Osteocyte (in vitro differentiated cells): ENCODE results near the gene RHPN2. TPM values are rescaled to one million over a fixed set of nuclear protein-coding genes. Genes with fewer than 3 reads are reported as not detected.

Experiments used
- DNase-seq: peaks from one replicate; pipeline ENCODE4 v3.0.0; 2021; ENCODE audit warnings: mixed read lengths; ENCODE audit not compliant: unreplicated experiment; ENCODE audit errors: extremely low spot score
- H3K27ac Mint-ChIP-seq: one replicate; pipeline ENCODE4 v1.8.0; 2021; ENCODE audit warnings: mild to moderate bottlenecking, mixed read lengths; ENCODE audit not compliant: unreplicated experiment
- H3K27me3 Mint-ChIP-seq: one replicate; pipeline ENCODE4 v1.8.0; 2021; ENCODE audit warnings: mixed read lengths; ENCODE audit not compliant: unreplicated experiment
- H3K36me3 Mint-ChIP-seq: one replicate; pipeline ENCODE4 v1.8.0; 2021; ENCODE audit warnings: mixed read lengths; ENCODE audit not compliant: unreplicated experiment
- H3K4me1 Mint-ChIP-seq: one replicate; pipeline ENCODE4 v1.8.0; 2021; ENCODE audit warnings: mixed read lengths; ENCODE audit not compliant: unreplicated experiment
- H3K4me3 Mint-ChIP-seq: one replicate; pipeline ENCODE4 v1.8.0; 2021; ENCODE audit warnings: mild to moderate bottlenecking, moderate library complexity, mixed read lengths; ENCODE audit not compliant: unreplicated experiment
- H3K9me3 Mint-ChIP-seq: one replicate; pipeline ENCODE4 v1.8.0; 2021; ENCODE audit warnings: mixed read lengths; ENCODE audit not compliant: unreplicated experiment
- CTCF ChIP-seq: fragments of 200-600 bp; sonication (generic); IDR thresholded peaks from 2 replicates; pipeline ENCODE4 v1.5.0; 2021; ENCODE audit warnings: antibody characterized with exemption, mild to moderate bottlenecking, moderate library complexity
- total RNA-seq: library from RNA; stranded (reverse); gene quantifications from 2 replicates; pipeline ENCODE4 v1.2.1, GENCODE V29; 2021

Gene RHPN2
- total RNA-seq, 1 donor from 2014 or later, result 4.0 TPM

GRCh38 chr19:33094436-33095067 is 29.9 kb upstream of the RHPN2 start:
- Mint-ChIP-seq H3K27me3 (no peaks in the 10 kb centered on the region), H3K9me3 (no peaks in the 10 kb centered on the region), H3K4me3 (no peak overlapping the region), H3K36me3 (peaks cover 40% of the 10 kb centered on the region), H3K27ac (no peak overlapping the region), H3K4me1 (no peaks in the 10 kb centered on the region)
- DNase-seq, result no peak
- no peak for TF ChIP-seq CTCF

DNA sequence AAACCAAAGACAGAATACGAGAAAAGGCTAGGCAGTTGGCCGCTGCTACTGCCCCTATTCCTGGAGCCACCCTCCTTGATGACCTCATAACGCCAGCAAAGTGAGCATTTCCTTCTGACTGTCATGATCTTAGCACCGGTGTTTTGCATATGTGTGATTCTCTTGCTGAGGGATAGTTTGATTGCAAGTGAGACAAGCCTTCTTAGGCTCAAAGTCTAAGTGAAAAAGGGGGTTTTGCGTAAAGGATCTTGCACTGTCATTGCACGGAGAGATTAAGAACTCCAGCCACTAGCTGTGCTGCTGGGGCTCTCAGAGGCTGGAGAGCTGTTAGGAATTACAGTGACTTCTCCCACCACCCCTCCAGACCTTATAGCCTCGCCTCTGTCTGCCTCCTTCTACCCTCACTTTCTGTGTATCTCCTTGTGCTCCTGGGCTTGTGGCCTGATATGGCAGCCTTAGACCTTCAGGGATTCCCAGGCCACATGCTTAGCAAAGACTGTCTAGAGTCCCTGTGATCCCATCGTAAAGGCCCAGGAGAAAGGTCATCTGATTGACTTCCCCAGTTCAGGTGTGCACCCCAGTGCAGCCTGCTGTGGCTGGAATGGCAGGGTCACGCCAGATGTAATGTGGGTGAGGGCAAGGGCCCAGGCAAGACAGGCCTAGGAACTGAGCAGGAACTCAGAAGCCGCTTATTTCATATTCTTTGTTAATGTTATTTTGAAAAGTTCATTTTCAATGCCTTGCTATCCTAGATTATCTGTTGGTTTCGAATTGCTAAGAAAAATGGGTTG is 28.9 kb upstream of the RHPN2 start:
- Mint-ChIP-seq H3K9me3 (no peaks in the 10 kb centered on the region), H3K36me3 (peaks cover 43% of the 10 kb centered on the region), H3K4me1 (no peaks in the 10 kb centered on the region), H3K27me3 (no peaks in the 10 kb centered on the region), H3K27ac (no peak overlapping the region), H3K4me3 (no peak overlapping the region)
- DNase-seq, result no peak
- no peak for TF ChIP-seq CTCF

- Mint-ChIP-seq H3K9me3 (no peaks in the 10 kb centered on the region), H3K27ac (no peak overlapping the region), H3K4me3 (no peak overlapping the region), H3K36me3 (peaks cover 20% of the 10 kb centered on the region), H3K4me1 (no peaks in the 10 kb centered on the region), H3K27me3 (no peaks in the 10 kb centered on the region)
- no peak for TF ChIP-seq CTCF
- DNase-seq, result no peak
Measured at GRCh38 chr19:33090179-33090578, 25.5 kb upstream of the RHPN2 start.

DNA sequence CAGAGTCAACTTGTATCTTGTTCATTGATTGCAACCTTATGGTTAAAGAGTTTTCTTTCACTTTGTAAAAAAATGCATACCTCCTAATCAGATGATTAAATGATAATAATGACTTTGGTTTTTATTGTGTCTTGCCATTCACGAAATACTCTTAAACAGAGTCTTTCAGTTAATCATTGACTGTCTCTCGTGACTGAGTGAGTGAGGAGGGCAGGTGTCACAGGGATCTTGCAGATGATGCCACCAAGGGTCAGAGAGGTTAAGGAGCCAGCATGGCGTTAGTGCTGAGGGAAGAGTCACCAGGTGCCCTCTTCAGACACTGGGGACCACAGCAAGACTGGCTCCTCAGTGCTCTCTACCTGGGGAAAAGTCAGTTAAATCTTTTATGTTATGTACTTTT is 24.3 kb upstream of the RHPN2 start:
- TF ChIP-seq CTCF, result no peak
- no peak for DNase-seq
- no peaks in the 10 kb centered on the region for H3K9me3 Mint-ChIP-seq
- H3K36me3 Mint-ChIP-seq, result peaks cover 17% of the 10 kb centered on the region
- no peak overlapping the region for H3K27ac Mint-ChIP-seq
- H3K27me3 Mint-ChIP-seq, result no peaks in the 10 kb centered on the region
- no peak overlapping the region for H3K4me3 Mint-ChIP-seq
- peaks cover 1% of the 10 kb centered on the region for H3K4me1 Mint-ChIP-seq

- no peak for DNase-seq
- H3K36me3 Mint-ChIP-seq, result peaks cover 15% of the 10 kb centered on the region
- TF ChIP-seq CTCF, result no peak
- H3K9me3 Mint-ChIP-seq, result no peaks in the 10 kb centered on the region
- no peak overlapping the region for H3K4me3 Mint-ChIP-seq
- peaks cover 5% of the 10 kb centered on the region for H3K4me1 Mint-ChIP-seq
- H3K27ac Mint-ChIP-seq, result no peak overlapping the region
- H3K27me3 Mint-ChIP-seq, result no peaks in the 10 kb centered on the region
Measured at GRCh38 chr19:33086955-33087354, 22.3 kb upstream of the RHPN2 start.
